Keratinocyte (primary cell): ENCODE measurements around the gene OMP. TPM values are rescaled to one million over a fixed set of nuclear protein-coding genes. Genes with fewer than 3 reads are reported as not detected.

Source experiments
- DNase-seq: peaks from one replicate; pipeline ENCODE4 v3.0.0-alpha.2; 2011; ENCODE audit warnings: low read depth, missing footprints, low spot score
- FAIRE-seq: peaks from 2 replicates; lab custom pipeline; 2011; peaks lifted over from hg19 to GRCh38; lab: Jason Lieb, UNC
- H2AFZ ChIP-seq: 2 replicates; pipeline ENCODE4 v1.6.0; 2012; ENCODE audit warnings: low read length, control low read depth, inconsistent platforms; ENCODE audit not compliant: control insufficient read depth
- H3K27ac ChIP-seq: 2 replicates; pipeline ENCODE4 v1.5.1; 2011; ENCODE audit warnings: low read length; ENCODE audit not compliant: control insufficient read depth, insufficient read depth
- H3K27me3 ChIP-seq: 3 replicates; pipeline ENCODE4 v1.6.0; 2011; ENCODE audit warnings: low read length; ENCODE audit not compliant: control insufficient read depth, insufficient read depth; ENCODE audit errors: extremely low read depth
- H3K36me3 ChIP-seq, 2 experiments: 2 replicates in 1 of 2; 3 replicates in 1 of 2; pipeline ENCODE4 v1.5.1; 2011; ENCODE audit warnings: low read length in 2 of 2, mild to moderate bottlenecking in 1 of 2; ENCODE audit not compliant: control insufficient read depth in 2 of 2, insufficient read depth in 2 of 2; ENCODE audit errors: extremely low read depth in 1 of 2
- H3K4me1 ChIP-seq: 3 replicates; pipeline ENCODE4 v1.5.1; 2011; ENCODE audit warnings: low read length; ENCODE audit not compliant: control insufficient read depth, insufficient read depth; ENCODE audit errors: extremely low read depth
- H3K4me2 ChIP-seq: 3 replicates; pipeline ENCODE4 v1.6.0; 2011; ENCODE audit warnings: low read depth, low read length; ENCODE audit not compliant: control insufficient read depth, insufficient read depth; ENCODE audit errors: extremely low read depth
- H3K4me3 ChIP-seq, 3 experiments: fragments of 200-600 bp in 1 of 3; sonication (generic) in 1 of 3; 2 replicates in 2 of 3; 3 replicates in 1 of 3; pipeline ENCODE4 v1.5.1; 2011 to 2016; ENCODE audit warnings: low read length in 3 of 3, mild to moderate bottlenecking in 3 of 3, control low read depth in 2 of 3, inconsistent platforms in 1 of 3, low read depth in 1 of 3, mixed read lengths in 1 of 3, mixed run types in 1 of 3, moderate library complexity in 1 of 3; ENCODE audit not compliant: control insufficient read depth in 2 of 3, insufficient read depth in 2 of 3; ENCODE audit errors: extremely low read depth in 1 of 3
- H3K79me2 ChIP-seq: 2 replicates; pipeline ENCODE4 v1.6.0; 2012; ENCODE audit warnings: low read length; ENCODE audit not compliant: control insufficient read depth, insufficient read depth
- H3K9ac ChIP-seq: 3 replicates; pipeline ENCODE4 v1.6.0; 2011; ENCODE audit warnings: low read length; ENCODE audit not compliant: control insufficient read depth, insufficient read depth; ENCODE audit errors: extremely low read depth
- H3K9me1 ChIP-seq: 3 replicates; pipeline ENCODE4 v1.6.0; 2011; ENCODE audit warnings: low read length; ENCODE audit not compliant: control insufficient read depth, insufficient read depth; ENCODE audit errors: extremely low read depth
- H3K9me3 ChIP-seq: 2 replicates; pipeline ENCODE4 v1.5.1; 2012; ENCODE audit warnings: low read depth, low read length; ENCODE audit not compliant: control insufficient read depth
- H4K20me1 ChIP-seq: 3 replicates; pipeline ENCODE4 v1.6.0; 2011; ENCODE audit warnings: low read length; ENCODE audit not compliant: control insufficient read depth, insufficient read depth; ENCODE audit errors: extremely low read depth
- CTCF ChIP-seq, 3 experiments: IDR thresholded peaks in 1 of 3; conservative IDR thresholded peaks in 1 of 3; optimal IDR thresholded peaks in 1 of 3; 2 replicates in 2 of 3; 3 replicates in 1 of 3; pipeline versions ENCODE3 to v1.5.1; 2011; ENCODE audit warnings: low read length in 3 of 3, mild to moderate bottlenecking in 3 of 3, moderate library complexity in 2 of 3, control low read depth in 1 of 3, inconsistent platforms in 1 of 3; ENCODE audit not compliant: insufficient read depth in 2 of 3; ENCODE audit errors: extremely low read depth in 1 of 3
- EZH2 ChIP-seq: IDR thresholded peaks from one replicate; pipeline ENCODE4 v1.6.1; 2012; ENCODE audit warnings: inconsistent platforms, mild to moderate bottlenecking, low read length, moderate library complexity
- dilution Hi-C: fragments of 300-500 bp; cut with MboI; formaldehyde crosslinking; loops from one replicate; pipeline ENCODE4 v1.7.0; 2020; ENCODE audit warnings: low sequenced_read_pairs; ENCODE audit not compliant: extremely low pct_ligation_motif_present
- polyA plus RNA-seq, 5 experiments: library from polyadenylated mRNA; depleted of rRNA in 3 of 5; stranded (reverse) in 3 of 5; stranded (forward) in 1 of 5; unstranded in 1 of 5; fragments of >200 nt; gene quantifications; 1 replicate in 1 of 5; 2 replicates in 3 of 5; 3 replicates in 1 of 5; pipeline versions ENCODE4 v1.2.1 to v1.2.3, GENCODE V29; 2011 to 2012; ENCODE audit warnings: missing spikeins in 2 of 5, low read depth in 1 of 5, low replicate concordance in 1 of 5

The OMP gene
- polyA plus RNA-seq, 1 donor (not counting 4 experiments of a cell fraction or from before 2014, with no cell fraction given) = not detected

GRCh38 chr11:77120571-77120970 lies 17.9 kb downstream of the OMP start:
- no peak overlapping the region for H3K4me2 ChIP-seq
- no peaks in the 10 kb centered on the region for H3K27me3 ChIP-seq
- H3K9me3 ChIP-seq = no peaks in the 10 kb centered on the region
- H3K4me3 ChIP-seq = no peak overlapping the region
- no peaks in the 10 kb centered on the region for H3K36me3 ChIP-seq
- no peaks in the 10 kb centered on the region for H4K20me1 ChIP-seq
- H3K79me2 ChIP-seq = no peaks in the 10 kb centered on the region
- FAIRE-seq (no peak), DNase-seq (no peak)
- H3K4me1 ChIP-seq = no peaks in the 10 kb centered on the region
- TF ChIP-seq EZH2 (no peak), CTCF (optimal IDR thresholded peaks at IDR 0.05 in 1 of 3, IDR thresholded peaks at IDR 0.05 in 1 of 3, conservative IDR thresholded peaks at IDR 0.05 in 1 of 3; ENCODE audit: extremely low read depth in 1 of 3, insufficient read depth in 2 of 3, low read length in 3 of 3) (no peak)
- dilution Hi-C loops = no loop called here
- no peaks in the 10 kb centered on the region for H3K9me1 ChIP-seq
- no peak overlapping the region for H3K9ac ChIP-seq
- no peak overlapping the region for H2AFZ ChIP-seq
- no peak overlapping the region for H3K27ac ChIP-seq

- no peak for TF ChIP-seq EZH2
- TF ChIP-seq CTCF (optimal IDR thresholded peaks at IDR 0.05 in 1 of 3, IDR thresholded peaks at IDR 0.05 in 1 of 3, conservative IDR thresholded peaks at IDR 0.05 in 1 of 3; ENCODE audit: extremely low read depth in 1 of 3, insufficient read depth in 2 of 3, low read length in 3 of 3) = no peak
- no peak overlapping the region for H2AFZ ChIP-seq
- no peaks in the 10 kb centered on the region for H3K79me2 ChIP-seq
- H4K20me1 ChIP-seq = no peaks in the 10 kb centered on the region
- no peak overlapping the region for H3K4me3 ChIP-seq
- H3K36me3 ChIP-seq = no peaks in the 10 kb centered on the region
- no peak overlapping the region for H3K9ac ChIP-seq
- no peak overlapping the region for H3K4me2 ChIP-seq
- H3K4me1 ChIP-seq = no peaks in the 10 kb centered on the region
- H3K9me3 ChIP-seq = no peaks in the 10 kb centered on the region
- H3K27ac ChIP-seq = no peak overlapping the region
- dilution Hi-C loops = no loop called here
- no peak for FAIRE-seq
- DNase-seq = no peak
- H3K27me3 ChIP-seq = no peaks in the 10 kb centered on the region
- no peaks in the 10 kb centered on the region for H3K9me1 ChIP-seq
Observed at GRCh38 chr11:77121096-77121640, 18.5 kb downstream of the OMP start.
